Fibroblast of peridontal ligament (primary cell): ENCODE data around the gene IQCK.

Source experiments
- DNase-seq: peaks from one replicate; pipeline ENCODE4 v3.0.0-alpha.2; 2010; ENCODE audit errors: extremely low read depth

The IQCK gene

DNA sequence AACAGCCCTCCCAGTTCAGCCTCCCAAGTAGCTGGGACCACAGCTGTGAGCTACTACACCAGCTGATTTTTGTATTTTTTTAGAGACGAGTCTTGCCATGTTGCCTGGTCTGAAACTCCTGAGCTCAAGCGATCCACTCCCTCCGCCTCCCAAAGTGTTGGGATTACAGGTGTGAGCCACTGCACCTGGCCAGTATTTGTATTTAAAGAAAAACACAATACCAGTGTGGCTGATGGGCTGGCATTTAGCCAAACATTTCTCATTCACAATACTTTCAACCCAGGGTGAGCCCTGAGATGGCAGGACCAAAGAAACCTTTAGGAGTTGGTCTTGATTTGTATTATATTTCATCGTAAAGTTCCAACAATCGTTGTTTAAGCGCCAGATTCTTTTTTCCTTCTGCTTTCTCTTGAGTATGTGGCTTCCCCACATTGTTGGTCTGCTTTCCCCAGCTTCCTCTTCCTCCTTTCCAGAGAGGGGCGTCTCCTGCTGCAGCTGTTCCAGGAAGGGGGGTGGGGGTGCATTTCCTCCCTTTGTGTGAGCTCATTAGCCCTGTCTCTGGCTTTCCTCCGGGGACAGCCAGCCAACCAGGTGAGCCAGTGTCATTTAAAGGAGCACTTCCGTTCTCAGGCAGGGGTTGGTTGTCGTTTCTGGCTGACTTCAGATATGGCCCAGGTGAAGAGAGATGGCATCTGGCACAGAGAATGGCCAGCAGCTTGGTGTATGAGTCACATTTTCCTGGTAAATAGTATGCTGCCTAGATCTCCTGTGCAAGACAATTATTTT, 86.7 kb downstream of the IQCK start:
- no peak for DNase-seq

DNA sequence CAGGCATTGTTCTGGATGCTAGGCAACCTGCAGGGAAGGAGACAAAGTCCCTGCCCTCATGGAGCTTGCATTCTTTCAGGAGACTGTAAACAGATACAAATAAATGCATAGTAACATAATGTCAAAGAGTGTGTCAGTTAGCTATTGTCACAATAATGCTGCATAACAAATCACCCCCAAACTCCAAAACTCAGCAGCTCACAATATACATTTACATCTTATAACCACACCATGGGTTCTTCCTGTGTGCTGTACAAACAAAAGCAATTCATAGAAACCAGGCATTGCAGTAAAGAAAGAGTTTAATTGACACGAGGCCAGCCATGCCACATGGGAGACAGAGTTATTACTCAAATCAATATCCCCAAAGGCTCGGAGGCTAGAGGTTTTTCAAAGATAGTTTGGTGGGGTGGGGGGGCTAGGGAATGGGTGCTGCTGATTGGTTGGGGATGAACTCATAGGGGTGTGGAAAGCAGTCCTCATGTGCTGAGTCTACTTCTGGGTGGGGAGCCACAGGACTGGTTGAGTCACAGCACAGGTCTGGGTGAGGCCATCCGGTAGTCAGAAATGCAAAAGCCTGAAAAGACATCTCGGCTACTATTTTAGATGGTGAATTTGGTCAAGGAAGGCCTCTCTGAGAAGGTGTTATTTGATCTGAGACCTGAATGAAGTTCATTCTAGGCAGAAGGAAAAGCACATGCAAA, 87.5 kb downstream of the IQCK start:
- DNase-seq, result no peak

DNA sequence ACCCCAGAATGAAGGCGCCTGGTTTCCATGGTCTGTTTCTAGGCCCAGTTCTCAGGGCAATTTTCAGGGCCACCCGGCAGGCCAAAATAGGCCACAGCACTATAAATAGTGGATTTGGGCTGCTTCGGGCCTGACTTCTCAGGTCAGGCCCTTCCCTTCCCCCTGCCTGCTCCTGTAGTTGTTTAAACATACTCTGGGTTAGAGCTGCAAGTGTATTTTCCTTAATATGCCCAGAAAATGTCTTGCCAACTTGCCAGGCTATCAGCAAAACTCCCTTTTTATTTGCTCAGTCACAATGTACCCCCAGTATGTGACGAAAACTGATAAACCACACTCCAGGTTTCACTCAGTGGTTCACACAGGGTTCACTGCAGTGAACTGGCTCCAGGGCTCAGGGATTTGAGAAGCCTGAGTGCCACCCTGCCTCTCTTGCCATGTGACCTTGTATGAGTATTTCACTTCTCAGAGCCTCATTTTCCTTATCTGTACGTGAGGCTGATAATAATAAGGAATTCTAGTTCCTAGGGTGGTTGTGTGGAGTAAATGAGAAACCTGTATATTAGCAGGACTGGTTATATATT, 90.1 kb downstream of the IQCK start:
- no peak for DNase-seq

DNA sequence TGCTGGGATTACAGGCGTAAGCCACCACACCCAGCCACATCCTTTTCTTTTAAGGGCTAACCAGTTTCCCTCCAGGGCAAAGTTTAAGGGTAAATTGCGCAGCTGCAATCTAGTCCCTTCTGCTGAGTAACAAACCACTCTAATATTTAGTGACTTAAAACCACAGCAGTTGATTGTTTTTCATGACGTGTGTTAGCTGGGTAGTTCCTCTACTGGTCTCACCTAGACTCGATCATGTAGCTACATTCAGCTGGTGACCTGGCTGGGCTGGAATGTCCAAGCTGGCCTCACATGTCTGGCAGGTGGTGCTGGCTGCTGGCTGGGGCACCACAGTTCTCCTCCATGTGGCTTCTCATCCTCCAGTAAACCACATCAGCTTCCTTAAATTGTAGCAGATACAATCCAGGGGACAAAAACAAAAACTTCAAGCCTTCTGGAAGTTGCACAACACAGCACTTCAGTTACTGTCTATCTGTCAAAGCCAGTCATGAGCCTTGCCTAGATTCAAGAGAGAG, 91.1 kb downstream of the IQCK start:
- no peak for DNase-seq

DNA sequence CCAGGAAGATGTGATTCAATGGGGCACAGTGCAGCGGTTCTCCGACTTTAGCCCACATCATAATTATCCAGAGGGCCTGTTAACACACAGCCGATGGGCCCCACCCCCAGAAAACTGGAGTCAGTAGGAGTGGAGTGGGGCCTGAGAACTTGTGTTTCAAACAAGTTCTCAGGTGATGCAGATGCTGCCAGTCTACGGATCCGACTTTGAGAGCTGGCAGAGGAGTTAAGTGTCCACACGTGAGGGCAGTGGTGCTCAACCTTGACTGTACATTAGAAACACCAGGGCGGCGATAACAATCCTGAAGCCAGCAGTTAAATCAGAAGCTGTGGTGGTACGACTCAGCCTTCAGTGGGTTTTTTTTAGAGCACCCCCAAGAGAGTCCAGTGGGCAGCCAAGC, 91.6 kb downstream of the IQCK start:
- DNase-seq, result no peak

DNA sequence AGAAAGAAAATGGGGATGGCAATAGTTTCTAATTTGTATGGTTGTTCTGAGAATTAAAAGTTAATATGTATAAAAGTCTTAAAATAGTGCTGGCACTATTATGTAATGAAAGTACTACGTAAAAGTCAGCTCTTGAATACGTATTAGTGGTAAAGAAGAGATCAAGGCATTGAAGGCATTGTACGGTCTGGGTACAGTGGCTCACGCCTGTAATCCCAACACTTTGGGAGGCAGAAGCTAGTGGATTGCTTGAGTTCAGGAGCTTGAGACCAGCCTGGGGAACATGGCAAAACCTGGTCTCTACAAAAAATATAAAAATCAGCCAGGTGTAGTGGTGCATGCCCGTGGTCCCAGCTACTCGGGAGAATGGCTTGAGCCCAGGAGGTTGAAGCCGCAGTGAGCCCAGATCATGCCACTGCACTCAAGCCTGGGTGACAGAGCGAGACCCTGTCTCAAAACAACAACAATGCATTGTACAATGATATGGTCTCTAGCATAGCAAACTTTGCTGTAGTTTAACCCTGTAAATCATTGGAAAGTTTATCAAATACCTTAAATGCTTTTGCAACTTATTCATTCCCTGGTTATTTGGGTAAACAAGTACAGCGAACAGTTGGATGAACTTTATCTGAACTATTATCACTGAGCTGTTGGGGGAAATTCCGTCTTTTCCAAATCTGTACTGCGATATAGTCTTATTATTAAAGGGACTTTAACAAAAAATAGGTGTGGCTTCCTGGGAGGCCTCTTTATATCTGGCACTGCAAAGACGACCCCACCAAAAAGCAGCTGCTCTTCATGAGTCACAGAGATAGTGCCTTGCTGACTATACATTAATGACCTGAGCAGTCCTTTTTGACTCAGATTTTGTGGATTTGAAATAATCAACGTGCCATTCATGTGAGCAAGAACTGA, 93.0 kb downstream of the IQCK start:
- peak; percentile 31 for DNase-seq

DNA sequence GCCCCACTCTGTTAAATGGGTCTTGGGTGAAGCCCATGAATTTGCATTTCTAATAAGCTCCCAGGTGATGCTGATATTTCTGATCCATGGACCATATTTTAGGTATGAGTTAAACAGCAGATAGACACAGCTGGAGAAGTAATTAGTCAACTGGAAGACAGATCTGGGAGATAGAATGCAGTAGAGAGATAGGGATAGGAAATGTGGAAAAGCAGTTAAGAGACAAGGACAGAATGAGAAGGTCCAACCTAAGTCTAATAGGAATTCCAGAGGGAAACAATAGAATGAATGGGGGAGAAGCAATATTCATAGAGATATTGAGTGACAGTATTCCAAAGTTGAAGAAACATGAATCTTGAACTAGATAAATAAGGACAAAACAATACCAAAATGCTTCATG, 94.9 kb downstream of the IQCK start:
- no peak for DNase-seq

DNA sequence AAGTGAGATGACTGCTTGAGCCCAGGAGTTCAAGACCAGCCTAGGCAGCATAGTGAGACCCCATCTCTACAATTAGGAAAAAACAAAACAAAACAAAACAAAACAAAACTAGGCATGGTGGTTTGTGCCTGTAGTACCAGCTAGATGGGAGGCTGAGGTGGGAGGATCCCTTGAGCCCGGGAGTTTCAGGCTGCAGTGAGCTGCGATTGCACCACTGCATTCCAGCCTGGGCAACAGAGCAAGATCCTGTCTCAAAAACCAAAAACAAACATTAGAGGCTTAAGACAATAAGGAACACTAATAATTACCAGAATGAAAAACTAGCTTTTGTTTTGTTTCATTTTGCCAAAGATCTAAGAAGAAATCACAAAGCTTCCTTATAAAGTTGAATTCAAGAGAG, 97.3 kb downstream of the IQCK start:
- no peak for DNase-seq

DNA sequence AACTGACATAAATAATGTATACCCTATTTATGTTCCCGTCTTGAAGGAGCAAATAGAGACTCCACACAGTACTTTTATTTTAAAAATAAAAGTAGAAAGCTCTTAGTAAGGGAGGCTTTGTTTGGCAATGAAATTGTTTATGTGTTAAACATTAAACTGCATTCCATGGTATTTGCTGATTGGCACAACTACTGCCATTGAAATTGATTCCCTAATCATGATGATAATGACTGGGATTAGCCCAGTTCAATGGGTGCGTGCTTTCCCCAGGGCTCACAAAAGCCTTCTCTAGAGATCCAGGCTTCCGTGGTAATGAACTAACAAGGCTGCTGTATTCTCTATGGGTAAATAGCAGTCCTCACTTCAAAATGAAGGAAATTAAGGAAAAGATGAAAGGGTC, 99.1 kb downstream of the IQCK start:
- no peak for DNase-seq

DNA sequence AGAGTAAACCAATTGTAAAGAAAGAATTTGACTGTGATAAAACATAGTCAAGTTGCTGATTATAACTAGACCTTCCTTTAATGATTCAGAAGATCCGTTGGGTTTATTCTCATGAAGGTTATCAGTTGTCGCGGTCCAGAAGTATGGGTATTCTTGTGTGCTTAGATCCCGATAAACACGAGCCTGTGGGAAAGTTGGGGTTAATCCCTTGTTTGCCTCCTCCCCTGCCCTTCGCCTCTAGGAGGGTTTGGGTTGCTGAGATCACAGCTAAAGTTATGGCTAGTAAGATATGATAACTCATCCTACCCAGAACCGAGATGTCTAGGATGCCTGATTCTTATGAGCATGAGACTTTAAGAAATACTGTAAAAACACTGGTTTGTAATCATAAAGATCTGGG, 99.8 kb downstream of the IQCK start:
- DNase-seq, result no peak

DNA sequence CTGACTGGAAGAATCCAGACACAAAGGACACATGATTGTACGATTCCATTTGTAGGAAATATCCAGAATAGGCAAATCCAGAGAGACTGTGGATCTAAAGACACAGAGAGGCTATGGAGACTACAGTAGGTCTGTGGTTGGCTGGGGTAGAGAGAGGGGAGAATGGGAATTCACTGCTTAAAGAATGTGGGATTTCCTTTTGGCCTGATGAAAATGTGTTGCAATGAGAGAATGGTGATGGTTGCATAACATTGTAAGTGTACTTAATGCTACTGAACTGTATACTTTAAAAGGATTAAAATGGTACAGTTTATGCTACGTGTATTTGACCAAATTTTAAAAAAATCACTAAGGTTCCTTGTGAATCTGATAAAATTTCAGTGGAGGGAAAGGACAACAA, 104.5 kb downstream of the IQCK start:
- peak; percentile 77 for DNase-seq

DNA sequence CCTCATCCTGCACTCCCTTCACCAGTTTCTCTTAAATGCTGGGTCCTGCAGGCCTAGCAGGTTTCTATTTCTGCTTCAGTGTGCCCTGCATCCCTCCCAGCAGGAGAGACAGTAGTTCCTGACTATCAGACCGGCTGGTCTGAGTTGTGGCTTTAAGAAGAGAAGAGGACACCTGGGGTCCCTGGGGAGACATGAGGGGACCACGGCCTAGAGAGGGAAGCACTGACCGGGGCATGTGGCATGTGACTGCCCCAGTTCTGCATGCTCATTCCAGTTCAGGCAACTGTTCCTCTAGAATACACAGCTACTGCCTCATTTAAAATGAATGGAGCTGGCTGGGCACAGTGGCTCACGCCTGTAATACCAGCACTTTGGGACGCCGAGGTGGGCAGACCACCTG, 105.3 kb downstream of the IQCK start:
- DNase-seq, result no peak

DNA sequence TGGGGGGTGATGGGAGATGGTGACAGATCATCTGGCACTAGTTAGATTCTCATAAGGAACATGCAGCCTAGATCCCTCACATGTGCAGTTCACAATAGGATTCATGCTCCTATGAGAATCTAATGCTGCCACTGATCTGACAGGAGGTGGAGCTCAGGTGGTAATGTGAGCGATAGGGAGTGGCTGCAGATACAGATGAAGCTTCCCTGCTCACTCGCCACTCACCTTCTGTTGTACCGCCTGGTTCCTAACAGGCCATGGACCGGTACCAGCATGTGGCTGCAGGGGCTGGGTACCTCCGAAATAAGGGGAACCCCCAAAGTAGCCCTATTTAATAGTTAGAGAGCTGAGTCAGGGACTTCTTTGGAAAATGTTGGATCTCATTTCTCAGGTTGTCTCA, 106.1 kb downstream of the IQCK start:
- no peak for DNase-seq

DNA sequence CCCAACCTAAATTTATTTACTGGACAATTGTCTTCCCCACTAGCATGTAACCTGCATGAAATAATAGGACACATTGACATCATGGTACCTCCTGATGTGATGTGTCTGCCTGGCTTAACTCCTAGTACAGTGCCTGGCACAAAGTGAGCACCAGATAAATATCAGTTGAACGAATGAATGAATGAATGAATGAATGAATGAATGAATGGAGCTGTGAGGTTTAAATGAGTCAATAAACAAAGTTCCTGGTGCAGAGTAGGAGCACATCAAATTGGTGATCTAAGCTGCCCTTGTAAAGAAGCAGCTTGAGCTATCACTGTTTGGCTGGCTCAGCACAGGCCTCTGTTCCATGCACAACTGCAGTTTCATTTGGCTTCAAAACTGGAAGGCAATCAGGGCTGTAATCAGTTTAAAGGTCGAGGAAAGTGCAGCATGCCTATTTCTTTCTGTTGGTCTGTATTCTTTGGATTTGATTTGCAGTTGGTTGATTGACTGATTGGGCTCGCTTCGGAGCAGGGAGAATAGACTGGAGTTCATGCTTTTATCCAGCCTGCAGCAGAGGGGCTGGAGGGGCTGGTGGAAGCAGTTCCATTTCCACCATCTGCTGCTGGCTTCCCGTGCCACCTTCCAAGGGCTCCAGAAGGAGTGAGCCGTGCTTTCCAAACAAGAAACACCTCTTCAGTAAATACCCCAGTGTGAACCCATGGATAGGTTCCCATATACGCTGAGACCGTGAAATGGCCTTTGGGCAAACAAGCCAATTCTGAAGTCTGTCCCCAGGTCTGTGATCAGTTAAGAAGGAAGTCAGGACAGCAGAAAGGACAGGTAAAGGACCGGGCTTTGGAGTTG, 112.0 kb downstream of the IQCK start:
- DNase-seq, result peak; percentile 32

DNA sequence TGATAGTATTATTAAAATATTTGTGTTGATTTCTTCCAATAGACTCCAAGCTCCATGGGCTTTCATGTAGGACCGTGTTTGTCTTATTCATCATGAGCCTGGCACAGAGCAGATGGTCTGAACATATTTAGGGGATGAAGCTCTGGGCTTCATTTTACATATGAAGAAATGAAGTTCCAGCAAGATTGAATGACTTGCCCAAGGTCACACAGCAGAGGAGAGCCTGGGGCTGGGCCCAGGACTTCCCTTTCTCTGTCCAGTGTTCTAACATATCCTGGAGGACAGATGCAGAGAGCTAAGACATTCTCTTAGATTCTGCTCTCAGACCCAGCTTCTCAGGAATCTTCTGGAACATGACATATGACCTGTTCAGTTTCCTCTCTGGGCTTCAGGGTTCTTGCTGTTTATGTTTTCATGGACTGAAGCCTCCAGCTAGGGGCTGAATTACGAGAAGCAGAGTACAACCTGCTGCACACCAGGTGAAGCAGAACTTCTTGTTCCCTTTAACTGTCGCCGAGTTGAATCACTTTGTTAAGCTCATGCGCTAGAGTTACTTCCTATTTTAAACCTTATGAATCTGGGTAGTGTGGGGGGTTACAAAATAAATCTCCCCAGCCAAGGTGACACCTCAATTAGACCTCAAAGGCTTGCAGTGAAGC, 113.0 kb downstream of the IQCK start:
- no peak for DNase-seq

DNA sequence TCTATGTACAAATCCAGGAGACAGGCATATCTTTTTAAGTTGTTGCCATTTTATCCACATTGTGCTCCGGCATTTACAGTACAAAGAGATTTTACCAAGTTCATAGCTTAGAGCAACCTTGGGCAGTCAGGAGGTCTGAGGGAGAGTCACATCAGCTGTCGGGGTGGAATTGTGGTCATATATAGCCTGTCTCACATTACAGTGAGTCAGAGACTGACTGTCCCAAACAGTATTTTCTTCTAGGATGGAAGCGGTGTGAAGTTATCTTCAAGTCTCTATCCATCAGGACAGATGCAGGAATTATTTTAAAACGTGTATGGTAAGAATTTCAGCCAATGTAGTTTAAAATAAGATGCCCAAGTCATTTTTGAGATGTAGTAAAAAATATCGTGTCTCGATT, 113.6 kb downstream of the IQCK start:
- DNase-seq, result peak; percentile 72

DNA sequence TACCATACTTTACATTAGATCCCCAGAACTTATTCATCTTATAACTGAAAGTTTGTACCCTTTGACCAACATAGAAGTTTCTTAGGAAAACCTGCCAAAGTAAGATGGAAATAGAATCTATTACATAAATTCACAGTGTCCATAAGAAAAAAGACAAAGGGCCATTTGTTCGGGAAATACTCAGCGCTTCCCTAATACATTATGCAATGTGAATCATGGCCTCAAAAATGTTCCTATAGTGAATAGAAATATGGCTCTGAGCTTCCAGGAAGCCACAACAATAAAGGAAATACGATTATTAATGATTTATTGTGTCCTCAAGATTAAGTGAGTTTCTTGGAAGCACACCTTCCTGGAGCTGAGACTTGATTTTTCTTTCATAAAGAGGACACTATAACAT, 115.1 kb downstream of the IQCK start:
- DNase-seq, result no peak

DNA sequence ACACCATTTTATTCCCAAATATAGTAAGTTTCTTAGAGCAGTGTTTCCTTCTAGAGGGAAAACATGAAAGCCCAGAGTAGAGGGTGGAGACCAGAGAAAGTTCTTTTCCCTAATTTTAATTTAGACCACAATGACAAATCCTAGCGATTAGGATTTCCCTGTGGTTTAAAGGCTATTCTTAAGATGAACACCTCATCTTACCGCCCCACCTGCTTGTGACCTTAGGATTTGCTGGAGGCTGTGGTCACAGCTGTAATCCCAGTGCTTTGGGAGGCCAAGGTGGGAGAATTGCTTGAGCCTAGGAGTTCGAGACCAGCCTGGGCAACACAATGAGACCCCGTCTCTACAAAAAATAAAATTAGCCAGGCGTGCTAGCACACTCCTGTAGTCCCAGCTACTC, 115.5 kb downstream of the IQCK start:
- DNase-seq, result no peak

DNA sequence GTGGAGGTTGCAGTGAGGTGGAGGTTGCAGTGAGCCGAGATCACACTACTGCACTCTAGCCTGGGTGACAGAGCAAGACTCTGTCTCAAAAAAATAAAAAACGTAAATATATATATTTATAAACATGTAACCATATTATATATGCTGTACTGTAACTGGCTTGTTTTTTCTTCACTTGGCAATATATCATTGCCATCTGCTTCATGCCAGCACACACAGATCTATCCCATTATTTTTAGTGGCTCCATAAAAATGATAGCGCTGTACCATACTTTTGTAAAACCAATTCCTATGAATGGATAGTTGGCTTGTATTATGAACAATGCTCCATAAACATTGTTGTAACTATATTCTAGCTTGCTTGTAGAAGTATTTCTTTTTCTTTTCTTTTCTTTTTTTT, 117.1 kb downstream of the IQCK start:
- no peak for DNase-seq

DNA sequence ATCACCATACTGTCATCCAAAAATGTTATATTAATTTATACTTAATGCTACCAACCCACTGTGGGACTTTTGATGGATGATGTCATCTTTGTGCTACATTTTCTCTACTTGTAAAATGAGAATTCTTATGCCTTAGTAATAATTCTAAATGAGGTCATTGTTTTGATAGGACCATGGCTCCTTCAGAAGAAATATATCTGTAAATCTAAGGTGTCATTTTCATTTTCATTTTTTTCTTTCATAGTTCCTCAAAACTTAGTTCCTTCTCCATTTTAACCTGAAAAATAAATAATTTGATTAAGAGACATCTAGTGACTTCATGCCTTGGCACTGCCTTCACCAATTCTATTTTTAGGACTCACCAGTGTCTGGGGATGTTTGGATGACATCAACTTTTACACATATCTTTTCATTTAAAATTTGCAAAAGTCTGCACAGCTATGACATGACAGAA, 117.9 kb downstream of the IQCK start:
- DNase-seq, result peak; percentile 76
